DOHH2 (cell line): ENCODE data around the gene NUP210L.
A peak's percentile ranks its signal among the peaks of the same experiment; 100 is the strongest.
"Not testable (repeated sequence)": the region's sequence is repeated elsewhere in the genome, so short reads cannot be mapped to it uniquely, and the experiment has no call there.

Source experiments
- H3F3A ChIP-seq: fragments of 200-600 bp; sonication (generic), shearing (Covaris generic); 2 replicates; pipeline ENCODE4 v1.6.0; 2016; ENCODE audit warnings: antibody characterized with exemption, mild to moderate bottlenecking; ENCODE audit not compliant: control insufficient read depth, insufficient read depth
- H3K27ac ChIP-seq: fragments of 200-600 bp; sonication (generic); 2 replicates; pipeline ENCODE4 v1.5.1; 2014; ENCODE audit warnings: low read depth, mild to moderate bottlenecking, low read length, moderate library complexity
- H3K27me3 ChIP-seq: fragments of 200-600 bp; sonication (generic); 2 replicates; pipeline ENCODE4 v1.6.1; 2014; ENCODE audit warnings: mild to moderate bottlenecking, low read length, mixed read lengths; ENCODE audit not compliant: control insufficient read depth
- H3K36me3 ChIP-seq: fragments of 200-600 bp; sonication (generic); 2 replicates; pipeline ENCODE4 v1.6.1; 2014; ENCODE audit warnings: mild to moderate bottlenecking, low read length, moderate library complexity, mixed read lengths; ENCODE audit not compliant: control insufficient read depth
- H3K4me1 ChIP-seq: fragments of 200-600 bp; sonication (generic); 2 replicates; pipeline ENCODE4 v1.6.1; 2014; ENCODE audit warnings: mild to moderate bottlenecking, low read length, mixed read lengths; ENCODE audit not compliant: control insufficient read depth
- H3K4me2 ChIP-seq: fragments of 200-600 bp; sonication (generic); 2 replicates; pipeline ENCODE4 v1.6.0; 2014; ENCODE audit warnings: mild to moderate bottlenecking, low read length, moderate library complexity
- H3K4me3 ChIP-seq: fragments of 200-600 bp; sonication (generic); 2 replicates; pipeline ENCODE4 v1.5.1; 2014; ENCODE audit warnings: mild to moderate bottlenecking, low read length, mixed read lengths
- H3K79me2 ChIP-seq: fragments of 200-600 bp; sonication (generic); 2 replicates; pipeline ENCODE4 v1.6.1; 2014; ENCODE audit warnings: mild to moderate bottlenecking, low read length, mixed read lengths; ENCODE audit not compliant: control insufficient read depth
- H3K9me2 ChIP-seq: fragments of 200-600 bp; sonication (generic); replicated peaks from 2 replicates; pipeline ENCODE4 v1.6.1; 2014; ENCODE audit warnings: mild to moderate bottlenecking, low read length, mixed read lengths; ENCODE audit not compliant: control insufficient read depth
- H3K9me3 ChIP-seq: fragments of 200-600 bp; sonication (generic); 2 replicates; pipeline ENCODE4 v1.6.1; 2014; ENCODE audit warnings: antibody characterized with exemption, low read length, mixed read lengths; ENCODE audit not compliant: control insufficient read depth, insufficient read depth
- H4K20me1 ChIP-seq: fragments of 200-600 bp; sonication (generic); 2 replicates; pipeline ENCODE4 v1.6.0; 2014; ENCODE audit warnings: low read depth, mild to moderate bottlenecking, antibody characterized with exemption, low read length, moderate library complexity; ENCODE audit not compliant: control insufficient read depth, insufficient read depth
- EZH2phosphoT487 ChIP-seq: fragments of 200-600 bp; sonication (generic); IDR thresholded peaks from 2 replicates; pipeline ENCODE4 v1.6.1; 2017; ENCODE audit warnings: borderline replicate concordance, mild to moderate bottlenecking, antibody characterized with exemption, low read length, moderate library complexity, mixed read lengths
- TF ChIP-seq, protein P1 (sequence below): fragments of 200-600 bp; sonication (generic); IDR thresholded peaks from one replicate; pipeline ENCODE4 v1.5.1; 2014; ENCODE audit warnings: antibody characterized with exemption, mild to moderate bottlenecking, low read depth, low read length; ENCODE audit not compliant: poor library complexity, severe bottlenecking

NUP210L gene

DNA sequence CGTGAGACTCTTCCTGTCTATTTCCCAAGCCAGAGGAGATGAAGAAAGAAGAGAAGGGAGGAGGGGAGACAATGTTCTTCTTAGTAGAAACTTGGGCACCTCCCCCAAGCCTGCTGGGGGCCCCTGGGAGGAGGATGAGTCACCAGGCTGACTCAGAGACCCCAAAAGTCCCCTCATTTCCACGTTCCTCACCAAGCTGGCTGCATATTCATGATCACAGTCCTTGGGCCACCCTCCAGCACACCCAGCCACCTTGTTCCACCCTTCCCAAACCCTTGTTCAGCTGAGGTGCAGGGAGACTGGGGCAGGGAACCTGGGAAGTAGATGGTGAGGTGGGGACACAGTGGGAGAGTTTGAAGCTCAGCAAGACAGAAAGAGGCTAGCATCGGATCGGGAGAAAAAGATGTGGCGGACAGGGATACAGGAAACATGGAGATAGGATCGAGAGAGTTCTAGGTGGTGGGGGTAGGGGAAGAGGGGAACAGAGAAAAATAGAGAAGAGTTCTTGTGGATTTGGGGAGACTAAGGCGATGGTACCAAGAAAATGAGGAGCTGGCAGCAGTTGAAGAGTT lies 169.4 kb downstream of the NUP210L start:
- Histone ChIP-seq H3F3A (peaks cover 16% of the 10 kb centered on the region; the same call in 1 of the 2 replicates), H3K9me3 (no peaks in the 10 kb centered on the region), H4K20me1 (no peaks in the 10 kb centered on the region), H3K9me2 (no peaks in the 10 kb centered on the region), H3K4me1 (peaks cover 52% of the 10 kb centered on the region), H3K27ac (no peak overlapping the region), H3K4me2 (peak overlapping the region; percentile 89), H3K4me3 (peak overlapping the region; percentile 69; the same call in 1 of the 2 replicates), H3K27me3 (peaks cover 9% of the 10 kb centered on the region; the same call in 1 of the 2 replicates), H3K36me3 (no peaks in the 10 kb centered on the region), H3K79me2 (no peaks in the 10 kb centered on the region)
- no peak for TF ChIP-seq EZH2phosphoT487
- TF ChIP-seq, protein P1, sequence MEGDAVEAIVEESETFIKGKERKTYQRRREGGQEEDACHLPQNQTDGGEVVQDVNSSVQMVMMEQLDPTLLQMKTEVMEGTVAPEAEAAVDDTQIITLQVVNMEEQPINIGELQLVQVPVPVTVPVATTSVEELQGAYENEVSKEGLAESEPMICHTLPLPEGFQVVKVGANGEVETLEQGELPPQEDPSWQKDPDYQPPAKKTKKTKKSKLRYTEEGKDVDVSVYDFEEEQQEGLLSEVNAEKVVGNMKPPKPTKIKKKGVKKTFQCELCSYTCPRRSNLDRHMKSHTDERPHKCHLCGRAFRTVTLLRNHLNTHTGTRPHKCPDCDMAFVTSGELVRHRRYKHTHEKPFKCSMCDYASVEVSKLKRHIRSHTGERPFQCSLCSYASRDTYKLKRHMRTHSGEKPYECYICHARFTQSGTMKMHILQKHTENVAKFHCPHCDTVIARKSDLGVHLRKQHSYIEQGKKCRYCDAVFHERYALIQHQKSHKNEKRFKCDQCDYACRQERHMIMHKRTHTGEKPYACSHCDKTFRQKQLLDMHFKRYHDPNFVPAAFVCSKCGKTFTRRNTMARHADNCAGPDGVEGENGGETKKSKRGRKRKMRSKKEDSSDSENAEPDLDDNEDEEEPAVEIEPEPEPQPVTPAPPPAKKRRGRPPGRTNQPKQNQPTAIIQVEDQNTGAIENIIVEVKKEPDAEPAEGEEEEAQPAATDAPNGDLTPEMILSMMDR, result no peak

DNA sequence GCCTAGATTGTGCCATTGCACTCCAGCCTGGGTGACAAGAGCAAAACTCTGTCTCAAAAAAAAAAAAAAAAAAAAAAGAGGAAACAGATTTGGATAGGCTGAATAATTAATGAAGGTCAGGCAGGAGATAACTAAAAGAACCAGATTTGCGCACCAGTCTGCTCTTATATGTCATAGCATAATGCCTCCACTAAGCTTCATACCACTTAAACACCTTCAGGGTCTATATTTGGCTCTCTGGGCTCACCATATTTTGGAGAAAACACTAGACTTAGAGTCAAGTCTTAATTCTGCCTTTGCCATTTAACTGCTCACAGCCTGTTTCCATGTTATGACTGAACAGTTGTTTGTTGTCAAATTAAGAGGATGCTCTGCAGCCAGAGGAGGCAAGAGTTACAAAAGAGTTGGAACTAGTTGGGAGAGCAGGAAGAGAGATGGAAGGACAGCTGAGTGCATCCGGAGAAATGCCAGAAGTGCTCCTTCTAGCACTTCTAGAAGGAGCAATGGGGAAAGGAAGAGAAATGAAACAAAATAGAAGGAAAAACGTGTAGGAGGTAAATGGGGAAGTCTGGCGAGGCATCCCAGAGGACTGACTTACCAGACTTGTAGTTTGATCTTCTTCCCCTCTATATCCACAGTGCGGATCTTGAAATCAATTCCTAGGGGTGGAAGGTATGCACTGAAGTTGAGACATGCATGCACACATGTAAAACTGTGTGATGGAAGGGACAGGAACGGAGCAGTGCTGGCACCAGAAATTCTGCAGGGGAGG lies 170.6 kb downstream of the NUP210L start:
- Histone ChIP-seq H3K79me2 (peaks cover 1% of the 10 kb centered on the region), H3K27me3 (peaks cover 9% of the 10 kb centered on the region; the same call in 1 of the 2 replicates), H3K9me2 (no peaks in the 10 kb centered on the region), H3K4me1 (peaks cover 46% of the 10 kb centered on the region), H3K27ac (no peak overlapping the region), H3K36me3 (no peaks in the 10 kb centered on the region), H3F3A (peaks cover 16% of the 10 kb centered on the region; the same call in 1 of the 2 replicates), H4K20me1 (no peaks in the 10 kb centered on the region), H3K4me2 (no peak overlapping the region), H3K4me3 (no peak overlapping the region), H3K9me3 (no peaks in the 10 kb centered on the region)
- TF ChIP-seq EZH2phosphoT487, result no peak
- TF ChIP-seq, protein P1, result no peak

DNA sequence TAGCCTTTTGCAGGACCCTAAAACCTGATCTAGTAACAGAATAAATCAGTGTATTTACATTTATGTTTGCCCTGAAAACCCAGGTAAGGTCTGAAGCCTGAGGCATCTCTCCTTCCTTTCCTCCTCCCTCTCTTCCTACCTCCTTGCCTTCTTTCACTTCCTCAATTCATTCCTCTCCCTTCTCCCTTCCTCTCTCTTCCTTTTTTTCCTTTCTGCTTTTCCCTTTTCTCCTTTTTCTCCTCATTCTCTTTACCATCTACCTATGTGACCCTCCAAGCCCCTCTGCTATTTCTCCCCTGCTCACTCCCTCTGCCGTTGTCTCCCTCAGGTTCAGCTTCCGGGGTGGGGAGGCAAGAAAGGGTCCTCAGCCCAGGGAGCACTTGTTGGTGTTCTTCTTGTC lies 173.1 kb downstream of the NUP210L start:
- not testable (repeated sequence) for H4K20me1 ChIP-seq, H3F3A ChIP-seq, H3K9me3 ChIP-seq, H3K27me3 ChIP-seq, H3K4me3 ChIP-seq, H3K27ac ChIP-seq, H3K4me2 ChIP-seq, H3K9me2 ChIP-seq
- Histone ChIP-seq H3K79me2 (peaks cover 27% of the 10 kb centered on the region), H3K36me3 (peaks cover 12% of the 10 kb centered on the region), H3K4me1 (peaks cover 50% of the 10 kb centered on the region)

DNA sequence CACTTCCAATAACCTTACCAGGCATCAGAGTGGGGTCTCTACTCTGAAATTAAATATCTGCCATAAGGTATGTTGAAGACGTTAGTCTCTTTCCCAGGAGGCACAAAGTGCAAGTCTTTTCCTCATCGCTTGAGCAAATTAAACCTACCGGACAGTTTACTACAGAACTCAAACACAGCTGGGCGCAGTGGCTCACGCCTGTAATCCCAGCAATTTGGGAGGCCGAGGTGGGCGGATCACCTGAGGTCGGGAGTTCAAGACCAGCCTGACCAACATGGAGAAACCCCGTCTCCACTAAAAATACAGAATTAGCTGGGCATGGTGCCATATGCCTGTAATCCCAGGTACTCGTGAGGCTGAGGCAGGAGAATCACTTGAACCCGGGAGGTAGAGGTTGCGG lies 175.8 kb downstream of the NUP210L start:
- H3K4me3 ChIP-seq, result peak overlapping the region; percentile 99
- H3K79me2 ChIP-seq, result peaks cover 41% of the 10 kb centered on the region
- not testable (repeated sequence) for H3K9me2 ChIP-seq, H3K9me3 ChIP-seq, H3F3A ChIP-seq, H3K27me3 ChIP-seq, H4K20me1 ChIP-seq, H3K27ac ChIP-seq
- peak overlapping the region; percentile 95 for H3K4me2 ChIP-seq
- H3K36me3 ChIP-seq, result peaks cover 37% of the 10 kb centered on the region
- H3K4me1 ChIP-seq, result peaks cover 38% of the 10 kb centered on the region
